IPS-NIHi11 (cell line): ENCODE results near the gene ARPP21.

Source experiments
- DNase-seq: peaks from one replicate; pipeline ENCODE4 v3.0.0; 2012; ENCODE audit warnings: mixed read lengths, low spot score

Gene ARPP21

DNA sequence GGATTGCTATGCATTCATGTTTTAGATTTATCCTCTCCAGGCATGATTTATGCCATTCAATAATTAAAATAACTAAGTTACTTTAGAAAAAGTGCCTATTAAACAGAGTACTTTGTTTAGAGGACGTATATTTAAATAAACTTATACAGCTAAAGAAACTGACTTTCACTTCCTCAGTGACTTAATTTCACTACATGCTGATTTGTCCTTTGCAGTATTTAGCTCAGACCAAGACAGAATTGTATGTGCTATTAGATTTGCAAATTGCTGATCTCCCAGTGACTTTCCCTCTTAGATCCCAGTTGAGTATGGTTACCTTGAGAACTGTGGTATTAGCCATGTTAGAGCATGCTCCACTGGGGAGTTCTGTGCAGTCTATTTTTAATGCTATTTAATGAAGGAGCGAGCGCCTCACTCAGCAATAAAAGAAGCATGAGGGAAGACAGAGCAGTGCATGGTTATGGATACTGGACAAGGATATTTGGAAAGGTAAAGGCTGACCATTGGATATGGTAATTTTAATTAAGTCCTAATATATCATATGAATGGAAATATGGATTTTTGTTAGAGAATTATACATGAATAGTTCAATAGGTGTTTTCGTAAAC, 2.7 kb downstream of the ARPP21 start:
- DNase-seq = no peak

DNA sequence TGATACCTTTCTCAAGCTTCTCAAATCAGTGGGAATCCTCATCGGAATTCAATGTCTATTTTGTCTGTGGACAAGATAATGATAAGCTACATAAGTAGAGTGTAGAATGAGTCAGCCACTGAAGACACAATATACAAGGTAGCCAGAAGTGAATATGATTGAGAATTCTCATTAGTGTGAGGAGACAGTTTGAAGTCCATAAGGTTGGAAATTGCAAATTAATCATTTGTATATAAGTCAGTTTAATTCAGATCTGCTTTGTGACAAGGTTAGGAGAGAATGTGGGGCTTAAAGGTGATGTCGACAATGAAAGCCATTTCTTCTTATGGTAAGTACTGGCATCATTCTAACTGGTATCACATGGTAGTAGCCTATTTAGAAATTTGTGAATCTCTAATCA, 4.2 kb downstream of the ARPP21 start:
- no peak for DNase-seq

- DNase-seq = no peak
These were observed 5.1 kb downstream of the ARPP21 start for GRCh38 chr3:35644451-35644850.

- no peak for DNase-seq
These were observed 5.9 kb downstream of the ARPP21 start for GRCh38 chr3:35645189-35645588.

- no peak for DNase-seq
These were observed 6.8 kb downstream of the ARPP21 start for GRCh38 chr3:35646081-35646480.

GRCh38 chr3:35647461-35647860, 8.1 kb downstream of the ARPP21 start:
- DNase-seq = no peak

GRCh38 chr3:35648347-35648746, 9.0 kb downstream of the ARPP21 start:
- DNase-seq = no peak

GRCh38 chr3:35649405-35649804, 10.1 kb downstream of the ARPP21 start:
- DNase-seq = no peak

- DNase-seq = no peak
These were observed 12.1 kb downstream of the ARPP21 start for GRCh38 chr3:35651426-35651825.

GRCh38 chr3:35651851-35652250, 12.5 kb downstream of the ARPP21 start:
- no peak for DNase-seq

GRCh38 chr3:35653347-35653746, 14.0 kb downstream of the ARPP21 start:
- no peak for DNase-seq

DNA sequence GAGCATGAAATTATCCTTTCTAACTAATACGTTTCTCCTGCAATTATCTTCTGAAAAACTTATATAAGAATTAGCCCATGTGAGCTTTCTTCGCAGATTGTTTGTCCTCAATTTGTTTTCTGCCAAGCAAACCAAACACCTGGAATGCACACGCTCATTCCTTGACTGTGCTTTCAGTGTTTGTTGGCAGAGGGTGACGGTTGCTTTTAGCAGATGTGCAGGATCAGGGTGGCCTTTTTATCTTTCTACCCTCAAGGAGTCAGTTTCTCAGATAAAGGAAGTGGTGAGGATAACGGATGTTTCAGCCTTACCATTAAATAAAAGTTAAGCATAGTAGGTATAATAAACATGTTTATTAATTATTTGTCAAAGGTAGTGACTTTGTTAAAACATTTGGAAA, 15.2 kb downstream of the ARPP21 start:
- no peak for DNase-seq

- no peak for DNase-seq
These were observed 19.4 kb downstream of the ARPP21 start for GRCh38 chr3:35658686-35659085.

DNA sequence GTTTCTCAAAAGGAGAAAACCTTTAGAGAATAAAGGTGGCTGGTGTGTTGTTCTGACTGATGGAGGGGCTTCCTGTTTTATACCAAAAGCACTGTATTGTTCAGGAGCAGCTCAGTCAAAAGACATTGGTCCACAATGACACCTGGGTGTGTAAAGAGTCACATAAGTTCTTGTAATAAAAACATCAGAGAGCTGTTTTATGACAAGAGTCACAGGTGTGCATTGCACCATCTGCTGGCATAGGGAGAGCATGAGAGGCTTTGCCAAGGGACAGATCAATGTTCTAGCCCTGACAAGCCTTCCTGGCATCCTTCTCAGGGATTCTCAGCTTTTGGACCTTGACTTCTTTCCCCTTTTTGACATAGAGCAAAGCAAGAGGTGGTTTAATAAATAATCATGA, 20.4 kb downstream of the ARPP21 start:
- DNase-seq = no peak

GRCh38 chr3:35663471-35663870, 24.1 kb downstream of the ARPP21 start:
- no peak for DNase-seq

- DNase-seq = peak; percentile 50
These were observed 25.2 kb downstream of the ARPP21 start for GRCh38 chr3:35664460-35664919.

- no peak for DNase-seq
These were observed 26.2 kb downstream of the ARPP21 start for GRCh38 chr3:35665390-35666055.

DNA sequence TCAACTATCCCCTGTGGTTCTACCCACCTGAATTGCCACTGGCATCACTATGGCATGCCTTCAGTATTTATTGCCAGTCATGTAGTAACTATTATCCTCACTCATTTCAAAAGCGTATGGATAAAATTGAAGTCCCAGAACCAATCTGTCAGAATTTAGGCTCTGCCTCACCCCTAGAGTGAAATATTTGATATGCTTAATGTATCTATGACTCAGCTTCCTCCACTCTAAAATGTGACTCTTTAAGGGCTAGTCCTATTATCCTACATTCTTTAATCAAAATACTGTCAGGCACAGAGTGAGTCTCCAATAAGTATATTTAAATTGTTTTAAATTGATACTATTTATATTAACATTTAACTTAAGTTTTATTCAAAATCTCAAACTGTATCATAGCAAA, 27.6 kb downstream of the ARPP21 start:
- no peak for DNase-seq

DNA sequence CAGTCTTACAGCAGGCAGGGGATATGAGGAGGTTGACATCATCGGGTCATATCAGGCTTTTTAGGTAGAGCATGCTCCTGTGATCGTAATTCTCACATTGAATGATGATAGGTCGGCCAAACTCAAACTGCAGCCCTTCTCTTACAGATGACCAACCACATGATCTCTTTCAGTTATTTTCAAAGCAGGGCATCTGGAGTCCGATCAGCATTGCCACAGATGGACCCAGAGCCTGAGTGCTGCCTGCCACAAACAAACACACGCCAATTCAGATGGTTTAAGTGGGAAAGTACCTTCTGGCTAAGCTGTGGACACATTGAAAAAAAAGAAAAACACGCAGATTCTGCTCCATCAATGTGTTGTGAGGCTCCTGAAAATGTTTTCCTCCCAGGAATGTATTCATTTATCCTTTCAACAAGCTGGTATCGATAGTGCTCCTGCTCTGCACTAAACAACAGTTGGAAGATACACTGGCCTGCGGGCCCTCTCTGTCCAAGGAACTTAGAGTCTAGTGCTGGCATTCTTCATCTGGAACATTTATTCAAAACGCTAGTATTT, 31.2 kb downstream of the ARPP21 start:
- no peak for DNase-seq

DNA sequence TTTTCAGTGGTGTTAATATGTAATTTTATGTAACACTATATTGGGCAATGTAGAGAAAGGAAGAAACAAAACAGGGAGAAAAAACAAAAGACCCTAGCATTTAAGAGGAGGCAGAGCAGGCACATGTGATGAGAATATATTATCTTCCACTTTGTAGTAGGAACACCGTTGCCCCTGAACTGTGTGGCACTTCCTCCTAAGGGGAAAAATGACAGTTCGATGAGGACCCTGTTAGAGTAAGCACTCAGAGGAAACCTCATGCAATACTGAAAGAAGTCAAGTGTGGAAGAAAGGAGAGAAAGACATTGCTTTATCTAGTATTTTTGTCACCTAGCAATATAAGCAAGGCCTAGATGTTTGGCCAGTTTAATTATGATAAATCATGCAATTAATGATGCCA, 32.2 kb downstream of the ARPP21 start:
- no peak for DNase-seq

GRCh38 chr3:35673017-35673416, 33.7 kb downstream of the ARPP21 start:
- no peak for DNase-seq

DNA sequence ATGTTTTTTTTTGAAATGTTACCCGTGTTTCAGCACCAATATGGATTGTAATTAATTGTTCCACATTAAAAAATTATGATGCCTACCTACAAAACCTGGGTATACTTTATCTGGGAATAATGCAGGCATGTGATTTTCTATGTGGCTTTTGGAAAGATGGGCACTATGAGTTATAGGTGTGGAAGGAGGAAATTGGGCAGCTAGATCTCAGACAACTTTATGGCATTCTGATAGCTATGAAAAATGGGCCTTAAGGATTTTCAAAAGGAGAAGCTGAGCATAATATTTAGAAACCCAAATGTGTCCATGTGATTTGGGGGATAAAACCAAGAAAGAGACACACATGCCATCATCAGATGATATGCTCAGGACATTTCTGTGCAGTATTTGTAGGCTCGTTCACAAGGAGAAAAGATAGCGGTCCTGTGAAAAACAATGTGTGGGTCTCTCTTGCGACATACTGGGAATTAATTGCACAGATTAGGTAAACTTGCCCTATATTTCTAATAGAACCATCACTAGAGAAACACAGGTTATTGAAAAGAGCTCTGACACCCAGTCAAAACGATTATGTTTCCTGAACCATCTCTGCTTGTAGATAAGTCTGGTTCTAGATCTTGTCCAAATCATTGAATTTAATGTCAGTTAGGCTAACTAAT, 35.3 kb downstream of the ARPP21 start:
- DNase-seq = no peak

DNA sequence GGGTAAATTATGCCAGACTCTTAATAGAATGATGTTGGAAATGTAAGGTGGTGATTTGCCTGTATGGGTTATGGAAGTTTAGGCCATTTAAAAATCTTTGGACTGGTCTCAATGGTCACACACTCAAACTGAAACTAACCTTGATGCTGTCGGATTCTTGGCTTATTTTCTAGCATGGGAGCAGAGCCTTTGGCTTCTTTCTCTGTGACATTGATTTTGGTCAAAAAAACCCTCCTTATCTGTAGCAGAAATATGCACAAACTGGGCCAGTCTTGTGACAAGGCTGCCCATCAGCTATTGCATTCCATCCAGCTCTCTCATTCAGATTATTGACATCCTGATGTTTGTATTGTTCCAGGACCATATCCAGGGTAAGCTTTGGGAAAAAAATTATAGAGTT, 35.9 kb downstream of the ARPP21 start:
- no peak for DNase-seq
